RCC 7860 (cell line): ENCODE measurements around the gene HPCAL1.

Source experiments
- DNase-seq: peaks from one replicate; pipeline ENCODE4 v3.0.0-alpha.2; 2015; ENCODE audit warnings: low spot score
- FAIRE-seq: peaks from 2 replicates; lab custom pipeline; 2012; peaks lifted over from hg19 to GRCh38; lab: Jason Lieb, UNC

The HPCAL1 gene

DNA sequence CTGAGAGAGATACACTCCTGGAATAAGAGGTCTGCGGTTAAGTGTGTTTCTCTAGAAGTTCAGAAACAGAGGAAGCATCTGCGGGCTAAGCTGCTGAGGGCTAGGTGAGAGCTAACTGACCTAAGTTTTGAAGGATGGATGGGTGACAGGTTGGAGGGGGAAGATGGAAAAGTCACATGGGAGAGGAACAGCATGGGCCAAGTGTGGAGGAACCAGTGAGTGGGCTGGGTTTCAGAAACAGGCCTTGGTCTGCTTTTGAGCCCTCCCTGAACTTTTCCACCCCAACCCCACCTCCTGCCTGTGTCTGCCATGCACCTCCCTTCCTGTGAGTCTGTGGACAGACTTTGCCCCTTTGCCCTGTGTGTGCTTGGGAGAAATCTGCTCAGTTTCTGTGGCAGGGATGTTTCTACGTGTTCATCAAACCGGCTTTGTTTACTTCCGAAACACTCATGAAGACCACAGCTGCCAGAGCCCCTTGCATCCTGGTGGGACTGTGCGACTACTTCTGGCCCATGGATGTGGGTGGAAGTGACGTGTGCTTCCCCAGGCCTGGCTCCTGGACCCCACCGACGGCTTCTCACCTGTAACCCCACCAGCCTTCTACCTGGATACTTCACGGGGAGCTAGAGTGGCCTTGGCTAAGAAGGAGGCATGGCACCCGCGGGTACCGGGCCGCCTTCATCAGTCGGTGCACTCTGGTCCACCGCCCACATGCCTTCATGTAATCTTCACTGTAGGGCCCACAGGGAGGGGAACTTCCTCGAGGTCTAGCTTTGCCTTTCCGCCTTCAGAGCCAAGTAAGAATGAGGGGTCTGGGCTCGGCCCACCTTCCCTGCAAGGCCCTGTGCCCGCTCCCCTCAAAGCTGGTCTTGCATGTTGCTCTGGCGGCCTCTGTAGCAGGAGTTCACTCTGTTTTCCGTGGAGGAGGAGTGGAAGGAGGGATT, 1.4 kb upstream of the HPCAL1 start:
- FAIRE-seq, result no peak

DNA sequence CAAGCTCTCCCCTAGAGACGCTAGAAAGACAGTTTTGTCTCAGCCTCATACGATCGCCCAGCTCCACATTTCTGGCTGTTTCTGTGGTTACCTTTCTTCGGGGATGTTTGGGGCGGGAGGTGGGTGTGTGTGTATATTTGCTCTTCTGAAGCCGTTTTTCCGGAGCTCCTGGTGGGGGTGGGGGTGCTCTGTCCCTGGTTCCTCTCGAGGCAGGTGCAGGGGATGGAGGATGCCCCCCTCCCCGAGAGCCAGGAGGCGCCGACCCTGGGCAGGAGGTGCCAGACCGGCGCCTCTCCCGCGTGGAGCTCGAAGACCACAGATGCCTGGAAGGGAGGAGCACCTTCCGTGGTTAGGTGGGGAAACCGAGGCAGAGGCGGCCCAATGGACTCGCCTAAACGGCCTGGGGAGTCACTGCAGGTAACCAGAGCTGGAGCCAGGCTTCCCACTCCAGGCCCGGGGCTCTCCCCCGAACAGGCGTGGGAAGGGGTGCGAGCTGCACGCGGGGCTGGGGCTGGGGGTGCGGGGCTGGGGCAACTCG, 694 bp upstream of the HPCAL1 start:
- no peak for FAIRE-seq
- no peak for DNase-seq

More for the DNA sequence above, 1.4 kb upstream of the HPCAL1 start:
- DNase-seq, result no peak

DNA sequence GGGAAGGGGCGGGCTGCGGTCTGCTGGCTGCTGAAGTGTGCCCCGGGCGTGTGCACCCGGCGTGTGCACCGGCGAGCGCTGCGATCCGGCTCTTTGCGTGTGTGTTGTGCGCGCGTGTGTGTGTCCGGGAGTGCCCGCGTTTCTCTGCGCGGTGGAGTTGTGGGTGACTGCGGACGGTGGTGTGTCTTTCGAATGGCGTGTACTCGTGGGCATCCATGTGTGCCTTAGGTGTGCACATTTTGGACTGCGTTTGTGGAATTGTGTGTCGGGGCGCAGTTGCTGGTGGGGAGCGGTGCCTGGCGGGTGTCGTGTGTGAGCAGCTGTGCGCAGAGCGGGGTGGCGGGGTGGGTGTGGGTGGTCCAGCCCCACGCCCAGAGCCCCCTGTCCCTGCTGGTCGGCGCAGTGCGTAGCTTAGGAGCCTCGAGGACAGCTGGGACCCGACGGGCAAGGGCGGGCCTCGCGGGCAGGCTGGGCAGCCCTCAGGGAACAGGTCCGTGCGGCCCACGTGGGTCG, 533 bp downstream of the HPCAL1 start:
- FAIRE-seq, result no peak
- no peak for DNase-seq

- FAIRE-seq (no peak), DNase-seq (peak; percentile 53)
Observed at GRCh38 chr2:10303694-10304378, 1.1 kb downstream of the HPCAL1 start.

DNA sequence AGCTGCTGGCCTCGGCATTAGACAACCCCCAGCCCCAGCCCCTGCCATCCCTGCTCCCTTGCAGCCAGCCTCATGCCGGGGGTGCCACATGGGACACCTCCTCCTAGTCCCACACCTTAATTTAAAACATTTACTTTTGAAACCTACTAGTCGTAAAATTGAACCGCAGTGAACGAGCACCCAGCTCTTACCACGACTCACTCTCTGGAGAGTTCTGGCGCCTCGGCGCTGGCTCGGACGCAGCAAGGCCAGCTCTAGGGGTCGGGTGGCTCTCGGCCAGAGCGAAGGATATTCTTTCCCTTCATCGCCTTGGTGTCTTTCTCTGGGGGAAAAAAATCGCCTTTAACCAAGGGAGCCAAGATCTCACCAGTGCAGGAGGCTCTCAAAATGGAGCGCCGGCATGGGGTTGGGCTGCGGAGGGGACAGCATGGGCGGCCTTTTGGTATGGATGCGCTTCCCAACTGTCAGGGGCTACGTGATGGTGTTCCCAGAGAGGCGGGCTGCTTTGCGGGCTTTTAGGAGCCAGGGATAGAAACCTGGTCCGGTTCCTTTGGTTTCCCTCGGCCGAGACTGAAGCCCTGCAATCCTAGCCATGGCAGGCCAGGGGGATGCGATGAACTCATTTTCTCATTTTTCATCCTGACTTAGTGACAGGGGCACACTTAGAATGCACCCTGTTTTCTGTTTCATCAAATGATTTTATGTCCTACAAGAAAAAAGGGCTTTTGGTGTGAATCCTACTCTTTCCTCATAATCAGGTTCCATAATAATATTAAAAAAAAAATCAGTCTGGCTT, 2.0 kb downstream of the HPCAL1 start:
- DNase-seq, result no peak
- FAIRE-seq, result no peak

DNA sequence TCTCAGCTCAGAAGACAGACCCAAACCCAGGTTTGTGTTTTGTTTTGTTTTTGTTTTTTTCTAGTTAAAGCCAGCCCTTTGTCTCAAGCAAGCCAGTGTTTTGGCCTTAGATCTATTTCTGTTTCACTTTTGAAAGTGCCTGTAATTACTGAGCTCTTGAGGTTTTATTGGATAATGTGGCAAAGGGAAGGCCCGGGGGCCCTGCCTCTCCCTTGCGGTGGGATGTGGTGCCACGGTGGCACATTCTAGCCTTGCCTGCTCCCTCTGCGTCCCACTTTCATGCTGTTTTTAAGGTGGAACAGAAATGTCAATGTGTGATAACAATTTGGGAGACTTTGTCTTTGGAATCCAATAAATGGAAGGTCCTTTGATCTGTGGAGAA, 2.5 kb downstream of the HPCAL1 start:
- peak; percentile 62 for DNase-seq
- FAIRE-seq, result peak; percentile 44

DNA sequence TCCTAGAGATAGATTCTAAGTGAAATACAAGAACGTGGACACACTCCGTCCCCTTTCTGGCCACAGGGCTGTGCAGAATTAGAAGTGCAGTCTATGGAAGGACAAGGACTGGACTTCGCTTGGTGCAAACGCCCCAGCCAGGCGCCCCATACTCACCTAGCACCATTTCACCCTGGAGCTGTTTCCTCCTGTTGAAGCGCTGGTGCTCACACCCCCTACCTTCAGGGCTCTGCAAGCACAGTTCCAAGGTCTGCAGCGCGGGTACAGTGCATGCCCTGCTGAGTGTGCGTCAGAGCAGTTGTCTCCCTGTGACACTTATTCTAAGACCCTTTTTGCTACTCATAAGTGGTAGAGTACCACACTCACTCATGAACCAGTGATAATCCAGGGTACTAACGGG, 3.0 kb downstream of the HPCAL1 start:
- DNase-seq (peak; percentile 38), FAIRE-seq (no peak)

- DNase-seq (no peak), FAIRE-seq (no peak)
Observed at GRCh38 chr2:10306901-10307463, 4.3 kb downstream of the HPCAL1 start.

DNA sequence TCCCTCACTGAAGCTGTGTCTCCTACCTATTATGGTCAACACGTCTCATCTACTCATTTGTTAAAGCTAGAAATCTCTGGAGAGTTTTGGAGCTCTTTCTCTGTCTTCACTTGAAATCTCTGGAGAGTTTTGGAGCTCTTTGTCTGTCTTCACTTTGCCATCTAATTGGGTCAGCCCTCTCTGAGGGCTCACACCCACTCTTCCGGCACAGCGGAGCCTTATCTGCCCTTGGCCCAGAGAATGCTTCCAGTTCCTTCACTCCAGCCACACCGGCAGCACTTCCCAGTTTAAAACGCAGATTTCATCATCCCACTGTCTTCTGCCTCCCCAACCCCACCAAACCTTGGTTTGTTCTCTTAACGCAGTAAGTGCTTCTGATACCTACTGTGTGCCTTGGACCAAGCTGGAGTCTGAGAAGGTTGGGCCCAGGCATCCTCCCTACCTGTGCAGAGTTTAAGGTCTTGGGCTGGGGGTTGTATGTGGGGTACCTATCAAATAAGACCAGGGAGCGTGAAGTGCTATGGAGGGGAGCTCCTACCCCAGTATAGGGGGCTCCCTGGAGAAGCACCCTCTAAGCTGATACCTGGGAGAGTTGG, 5.0 kb downstream of the HPCAL1 start:
- no peak for FAIRE-seq
- no peak for DNase-seq

DNA sequence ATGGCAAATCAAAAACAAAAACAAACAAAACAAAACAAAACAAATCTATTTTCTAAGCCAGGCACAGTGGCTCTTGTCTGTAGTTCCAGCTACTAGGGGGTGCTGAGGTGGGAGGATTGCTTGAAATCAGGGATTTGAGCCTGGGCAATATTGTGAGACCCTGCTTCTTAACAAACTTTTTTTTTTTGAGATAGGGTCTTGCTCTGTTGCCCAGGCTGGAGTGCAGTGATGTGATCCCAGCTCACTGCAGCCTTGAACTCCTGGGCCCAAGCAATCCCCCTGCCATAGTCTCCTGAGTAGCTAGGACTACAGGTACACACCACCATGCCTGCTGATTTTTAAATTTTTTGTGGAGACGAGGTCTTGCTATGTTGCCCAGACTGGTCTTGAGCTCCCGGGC, 6.2 kb downstream of the HPCAL1 start:
- no peak for DNase-seq
- no peak for FAIRE-seq

- FAIRE-seq (no peak), DNase-seq (no peak)
Observed at GRCh38 chr2:10309286-10309685, 6.6 kb downstream of the HPCAL1 start.

- DNase-seq, result no peak
- FAIRE-seq, result no peak
Observed at GRCh38 chr2:10310309-10310888, 7.7 kb downstream of the HPCAL1 start.

GRCh38 chr2:10311736-10312135, 9.0 kb downstream of the HPCAL1 start:
- no peak for DNase-seq
- no peak for FAIRE-seq

DNA sequence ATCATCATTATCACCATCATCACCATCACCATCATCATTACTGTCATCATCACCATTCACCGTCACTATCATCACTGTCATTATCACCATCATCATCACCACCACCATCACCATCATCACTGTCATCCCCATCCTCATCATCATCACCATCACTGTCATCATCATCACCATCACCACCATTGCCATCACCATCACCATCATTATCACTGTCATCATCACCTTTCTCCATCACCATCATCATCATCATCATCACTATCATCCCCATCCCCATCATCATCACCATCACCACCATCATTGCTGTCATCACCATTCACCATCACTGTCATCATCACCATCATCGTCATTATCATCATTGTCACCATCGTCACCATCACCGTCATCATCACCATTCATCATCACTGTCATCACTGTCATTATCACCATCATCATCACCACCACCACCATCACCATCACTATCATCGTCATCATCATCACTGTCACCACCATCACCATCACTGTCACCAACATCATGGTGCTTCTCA, 9.8 kb downstream of the HPCAL1 start:
- DNase-seq (no peak), FAIRE-seq (no peak)

- FAIRE-seq, result no peak
Observed at GRCh38 chr2:10316336-10316735, 13.6 kb downstream of the HPCAL1 start.

GRCh38 chr2:10316860-10317259, 14.2 kb downstream of the HPCAL1 start:
- FAIRE-seq, result no peak
- DNase-seq, result no peak

More at GRCh38 chr2:10316336-10316735, 13.6 kb downstream of the HPCAL1 start:
- no peak for DNase-seq

DNA sequence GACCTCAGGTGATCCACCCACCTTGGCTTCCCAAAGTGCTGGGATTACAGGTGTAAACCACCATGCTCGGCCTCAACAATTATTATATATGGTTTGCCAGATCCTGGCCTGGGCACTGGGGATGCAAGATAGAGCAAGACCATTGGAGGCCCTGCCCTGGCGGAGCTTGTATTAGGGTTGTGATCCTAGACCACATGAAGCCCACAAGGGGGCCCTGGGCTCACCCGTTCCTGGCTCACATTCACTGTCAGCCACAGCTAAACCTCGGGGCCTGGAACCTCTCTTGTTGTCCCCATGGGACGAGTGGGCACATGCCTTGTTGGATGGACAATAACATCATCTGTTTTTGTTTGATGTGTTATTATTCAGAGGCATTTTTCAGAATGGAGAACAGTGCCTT, 14.9 kb downstream of the HPCAL1 start:
- DNase-seq (no peak), FAIRE-seq (no peak)

DNA sequence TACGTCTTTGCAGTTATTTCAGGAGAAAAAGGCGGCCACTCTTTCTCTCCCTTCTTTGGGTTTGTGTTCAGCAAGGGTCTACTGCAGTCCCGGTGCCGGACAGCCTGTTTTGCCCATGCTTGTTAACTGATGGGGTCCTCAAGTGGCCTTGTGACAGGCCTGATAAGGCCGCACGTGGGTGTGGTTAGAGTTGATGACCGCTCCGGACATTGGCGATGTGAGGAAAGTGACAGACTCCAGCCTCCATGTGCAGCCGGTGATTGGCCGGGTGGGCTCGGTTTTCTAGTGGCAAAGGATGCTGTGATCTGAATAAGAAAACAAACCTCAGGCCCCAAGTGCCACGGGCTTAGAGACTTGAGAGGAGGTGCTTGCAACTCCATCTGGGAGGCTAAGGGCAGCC, 15.6 kb downstream of the HPCAL1 start:
- no peak for FAIRE-seq
- no peak for DNase-seq

GRCh38 chr2:10319892-10320574, 17.3 kb downstream of the HPCAL1 start:
- DNase-seq (no peak), FAIRE-seq (no peak)
